GM18909 (cell line): ENCODE measurements around the gene SCMH1.

ENCODE experiments used
- ATAC-seq: cut with Tn5 transposase; IDR thresholded peaks from one replicate; pipeline ENCODE4 v1.9.1; 2021; ENCODE audit warnings: mild to moderate bottlenecking; ENCODE audit not compliant: unreplicated experiment, poor library complexity

Gene SCMH1

GRCh38 chr1:40984531-40984930, 257.6 kb downstream of the SCMH1 start:
- ATAC-seq = no peak

- ATAC-seq = no peak
Observed at GRCh38 chr1:40984066-40984465, 258.0 kb downstream of the SCMH1 start.

GRCh38 chr1:40983286-40983685, 258.8 kb downstream of the SCMH1 start:
- ATAC-seq = no peak

- ATAC-seq = no peak
Observed at GRCh38 chr1:40982721-40983120, 259.4 kb downstream of the SCMH1 start.

GRCh38 chr1:40981691-40982448, 260.2 kb downstream of the SCMH1 start:
- no peak for ATAC-seq

- ATAC-seq = no peak
Observed at GRCh38 chr1:40980453-40981121, 261.5 kb downstream of the SCMH1 start.

- ATAC-seq = no peak
Observed at GRCh38 chr1:40980068-40980452, 262.0 kb downstream of the SCMH1 start.

- ATAC-seq = peak; percentile 90
Observed at GRCh38 chr1:40979241-40980067, 262.7 kb downstream of the SCMH1 start, which contains the start of gene CTPS1. Gene CTPS1 (plus strand): TSS chr1:40979696. CDS start chr1:40983291, 3,595 bp downstream.

- no peak for ATAC-seq
Observed at GRCh38 chr1:40978886-40979240, 263.2 kb downstream of the SCMH1 start.

GRCh38 chr1:40977716-40978115, 264.4 kb downstream of the SCMH1 start:
- ATAC-seq = no peak
